Neural progenitor cell (in vitro differentiated cells): ENCODE results near the gene GABBR2.

Source experiments
- CTCF ChIP-seq: fragments of 200-600 bp; sonication (generic); IDR thresholded peaks from 2 replicates; pipeline ENCODE4 v1.5.1; 2017; ENCODE audit warnings: antibody characterized with exemption, mild to moderate bottlenecking
- EZH2 ChIP-seq: fragments of 200-600 bp; sonication (generic); IDR thresholded peaks from 2 replicates; pipeline ENCODE4 v1.6.1; 2017; ENCODE audit warnings: antibody characterized with exemption, mild to moderate bottlenecking, moderate library complexity
- EZH2phosphoT487 ChIP-seq: fragments of 200-600 bp; sonication (generic); IDR thresholded peaks from 2 replicates; pipeline ENCODE4 v1.6.1; 2017; ENCODE audit warnings: antibody characterized with exemption

GRCh38 chr9:98640394-98640793, 68.3 kb downstream of the GABBR2 start:
- TF ChIP-seq EZH2phosphoT487 (no peak), CTCF (no peak), EZH2 (no peak)
